NCI-H1436 treated with DMSO at 0.1 percent for 48 hours (cell line): Measurements from ENCODE around the gene ZNF484.
"Not testable (repeated sequence)": the region's sequence is repeated elsewhere in the genome, so short reads cannot be mapped to it uniquely, and the experiment has no call there.

Experiments used
- DNase-seq: peaks from one replicate; lab custom pipeline; 2025; lab: John Stamatoyannopoulos, UW

The ZNF484 gene

GRCh38 chr9:92877531-92878430, at the start of gene ZNF484:
Gene ZNF484, minus strand, starts transcription at chr9:92878038. Its CDS starts 3,009 bp downstream, at chr9:92875029.
- DNase-seq = peak; percentile 92

GRCh38 chr9:92920437-92920836, 42.6 kb upstream of the ZNF484 start:
- DNase-seq = no peak

- no peak for DNase-seq
These were observed 39.5 kb upstream of the ZNF484 start for GRCh38 chr9:92917176-92917800.

- DNase-seq = no peak
These were observed 34.0 kb upstream of the ZNF484 start for GRCh38 chr9:92911511-92912475.

GRCh38 chr9:92905137-92905536, 27.3 kb upstream of the ZNF484 start:
- not testable (repeated sequence) for DNase-seq

- DNase-seq = no peak
These were observed 19.5 kb upstream of the ZNF484 start for GRCh38 chr9:92897323-92897722.

GRCh38 chr9:92895812-92896436, 18.1 kb upstream of the ZNF484 start:
- no peak for DNase-seq

GRCh38 chr9:92894711-92895362, 17.0 kb upstream of the ZNF484 start:
- no peak for DNase-seq

- DNase-seq = not testable (repeated sequence)
These were observed 16.2 kb upstream of the ZNF484 start for GRCh38 chr9:92893916-92894610.

- not testable (repeated sequence) for DNase-seq
These were observed 14.4 kb upstream of the ZNF484 start for GRCh38 chr9:92892276-92892675.

GRCh38 chr9:92890761-92891160, 12.9 kb upstream of the ZNF484 start:
- no peak for DNase-seq

- no peak for DNase-seq
These were observed 10.1 kb upstream of the ZNF484 start for GRCh38 chr9:92887880-92888338.

- DNase-seq = not testable (repeated sequence)
These were observed 9.2 kb upstream of the ZNF484 start for GRCh38 chr9:92886846-92887610.

GRCh38 chr9:92883666-92884405, 6.0 kb upstream of the ZNF484 start:
- not testable (repeated sequence) for DNase-seq

GRCh38 chr9:92882276-92882675, 4.4 kb upstream of the ZNF484 start:
- no peak for DNase-seq

- DNase-seq = no peak
These were observed 2.5 kb downstream of the ZNF484 start for GRCh38 chr9:92875373-92875772.

- no peak for DNase-seq
These were observed 7.5 kb downstream of the ZNF484 start for GRCh38 chr9:92870289-92870688.

GRCh38 chr9:92866600-92866999, 11.2 kb downstream of the ZNF484 start:
- not testable (repeated sequence) for DNase-seq

- DNase-seq = no peak
These were observed 13.7 kb downstream of the ZNF484 start for GRCh38 chr9:92864152-92864551.
